Fibroblast of lung (primary cell): ENCODE data around the gene ANKRD13B. TPM values are rescaled to one million over a fixed set of nuclear protein-coding genes. Genes with fewer than 3 reads are reported as not detected.

ENCODE experiments used
- DNase-seq, 2 donors: peaks; one replicate each; pipeline versions ENCODE4 v3.0.0 to v3.0.0-alpha.2; 2010; ENCODE audit warnings: low read depth in 2 of 2
- H2AFZ ChIP-seq: 2 replicates; pipeline ENCODE4 v1.5.1; 2012; ENCODE audit warnings: low read length, control low read depth, inconsistent platforms
- H3K27ac ChIP-seq: 2 replicates; pipeline ENCODE4 v1.5.1; 2011; ENCODE audit warnings: low read length, control low read depth; ENCODE audit not compliant: insufficient read depth
- H3K27me3 ChIP-seq: 2 replicates; pipeline ENCODE4 v1.5.1; 2011; ENCODE audit warnings: mild to moderate bottlenecking, low read length; ENCODE audit not compliant: control insufficient read depth, insufficient read depth
- H3K36me3 ChIP-seq: 2 replicates; pipeline ENCODE4 v1.5.1; 2011; ENCODE audit warnings: low read length; ENCODE audit not compliant: control insufficient read depth, insufficient read depth
- H3K4me1 ChIP-seq: 2 replicates; pipeline ENCODE4 v1.5.1; 2011; ENCODE audit warnings: low read length; ENCODE audit not compliant: control insufficient read depth, insufficient read depth; ENCODE audit errors: extremely low read depth
- H3K4me2 ChIP-seq: 2 replicates; pipeline ENCODE4 v1.5.1; 2011; ENCODE audit warnings: low read length, control low read depth; ENCODE audit not compliant: insufficient read depth; ENCODE audit errors: extremely low read depth
- H3K4me3 ChIP-seq, 4 experiments: fragments of 200-600 bp in 1 of 4; sonication (generic) in 1 of 4; replicated peaks in 1 of 4; 2 replicates each; pipeline ENCODE4 v1.5.1; 2011 to 2016; ENCODE audit warnings: low read length in 4 of 4, low read depth in 3 of 4, mild to moderate bottlenecking in 3 of 4, control low read depth in 2 of 4, inconsistent platforms in 1 of 4, mixed read lengths in 1 of 4; ENCODE audit not compliant: insufficient read depth in 1 of 4; ENCODE audit errors: control extremely low read depth in 1 of 4
- H3K79me2 ChIP-seq: 2 replicates; pipeline ENCODE4 v1.5.1; 2012; ENCODE audit warnings: mild to moderate bottlenecking, low read length, inconsistent platforms; ENCODE audit not compliant: control insufficient read depth, insufficient read depth
- H3K9ac ChIP-seq: 2 replicates; pipeline ENCODE4 v1.5.1; 2011; ENCODE audit warnings: mild to moderate bottlenecking, low read length, control low read depth; ENCODE audit not compliant: insufficient read depth
- H3K9me3 ChIP-seq: 2 replicates; pipeline ENCODE4 v1.5.1; 2012; ENCODE audit warnings: low read depth, low read length; ENCODE audit not compliant: control insufficient read depth, insufficient read depth
- H4K20me1 ChIP-seq: 2 replicates; pipeline ENCODE4 v1.5.1; 2011; ENCODE audit warnings: low read length; ENCODE audit not compliant: control insufficient read depth, insufficient read depth; ENCODE audit errors: extremely low read depth
- CTCF ChIP-seq, 2 donors: IDR thresholded peaks in 1 of 2; conservative IDR thresholded peaks in 1 of 2; 1 replicate in 1 of 2; 2 replicates in 1 of 2; pipeline ENCODE4 v1.5.1; 2011 to 2012; ENCODE audit warnings: low read length in 2 of 2, control low read depth in 1 of 2, inconsistent platforms in 1 of 2, low read depth in 1 of 2, mild to moderate bottlenecking in 1 of 2
- EZH2 ChIP-seq: IDR thresholded peaks from 2 replicates; pipeline ENCODE4 v1.5.1; 2012; ENCODE audit warnings: low read length, control low read depth, mild to moderate bottlenecking; ENCODE audit errors: missing control alignments
- polyA plus RNA-seq, 2 donors: library from polyadenylated mRNA; depleted of rRNA in 1 of 2; stranded (reverse) in 1 of 2; unstranded in 1 of 2; fragments of >200 nt; gene quantifications; 2 replicates each; pipeline ENCODE4 v1.2.1, GENCODE V29; 2011 to 2012; ENCODE audit warnings: missing spikeins in 1 of 2
- total RNA-seq: library from RNA; depleted of rRNA; stranded (reverse); fragments of >200 nt; gene quantifications from 2 replicates; pipeline ENCODE4 v1.2.1, GENCODE V29; 2014

ANKRD13B gene
- total and polyA plus RNA-seq, 2 donors (not counting 1 experiment from before 2014, with no cell fraction given), result 1.4 to 6.3 TPM

- Histone ChIP-seq H3K27me3 (no peaks in the 10 kb centered on the region), H3K27ac (no peak overlapping the region), H3K36me3 (peaks cover 10% of the 10 kb centered on the region), H4K20me1 (no peaks in the 10 kb centered on the region), H3K4me1 (peaks cover 7% of the 10 kb centered on the region), H3K4me3 (no peak overlapping the region), H3K9me3 (no peaks in the 10 kb centered on the region), H3K79me2 (no peaks in the 10 kb centered on the region), H3K9ac (no peak overlapping the region), H3K4me2 (no peak overlapping the region), H2AFZ (no peak overlapping the region)
- no peak for DNase-seq
- TF ChIP-seq EZH2 (no peak), CTCF (conservative IDR thresholded peaks at IDR 0.05 in 1 of 2, IDR thresholded peaks at IDR 0.05 in 1 of 2; ENCODE audit: low read depth in 1 of 2, low read length in 2 of 2) (no peak)
These were observed 35.7 kb downstream of the ANKRD13B start for GRCh38 chr17:29628644-29629043.

GRCh38 chr17:29629839-29630238, 36.9 kb downstream of the ANKRD13B start:
- DNase-seq, result no peak
- Histone ChIP-seq H2AFZ (no peak overlapping the region), H3K9ac (no peak overlapping the region), H3K4me1 (peaks cover 7% of the 10 kb centered on the region), H3K4me2 (no peak overlapping the region), H3K36me3 (peaks cover 10% of the 10 kb centered on the region), H3K4me3 (no peak overlapping the region), H3K79me2 (no peaks in the 10 kb centered on the region), H3K9me3 (no peaks in the 10 kb centered on the region), H3K27me3 (no peaks in the 10 kb centered on the region), H3K27ac (no peak overlapping the region), H4K20me1 (no peaks in the 10 kb centered on the region)
- TF ChIP-seq CTCF (conservative IDR thresholded peaks at IDR 0.05 in 1 of 2, IDR thresholded peaks at IDR 0.05 in 1 of 2; ENCODE audit: low read depth in 1 of 2, low read length in 2 of 2) (no peak), EZH2 (no peak)

GRCh38 chr17:29630630-29631193, 37.8 kb downstream of the ANKRD13B start:
- H4K20me1 ChIP-seq, result no peaks in the 10 kb centered on the region
- H3K36me3 ChIP-seq, result peaks cover 10% of the 10 kb centered on the region
- no peak for TF ChIP-seq EZH2
- TF ChIP-seq CTCF (conservative IDR thresholded peaks at IDR 0.05 in 1 of 2, IDR thresholded peaks at IDR 0.05 in 1 of 2; ENCODE audit: low read depth in 1 of 2, low read length in 2 of 2), result no peak
- DNase-seq, result no peak
- no peak overlapping the region for H3K27ac ChIP-seq
- no peaks in the 10 kb centered on the region for H3K4me1 ChIP-seq
- no peak overlapping the region for H3K4me2 ChIP-seq
- no peaks in the 10 kb centered on the region for H3K9me3 ChIP-seq
- no peak overlapping the region for H2AFZ ChIP-seq
- H3K9ac ChIP-seq, result no peak overlapping the region
- no peaks in the 10 kb centered on the region for H3K79me2 ChIP-seq
- no peaks in the 10 kb centered on the region for H3K27me3 ChIP-seq
- no peak overlapping the region for H3K4me3 ChIP-seq
